Fibroblast of villous mesenchyme (primary cell): ENCODE results near the gene PYGO1. TPM values are rescaled to one million over a fixed set of nuclear protein-coding genes. Genes with fewer than 3 reads are reported as not detected.
"Not testable (repeated sequence)": the region's sequence is repeated elsewhere in the genome, so short reads cannot be mapped to it uniquely, and the experiment has no call there.

ENCODE experiments used
- DNase-seq: peaks from one replicate; pipeline ENCODE4 v3.0.0-alpha.2; 2010; ENCODE audit warnings: low read depth
- H3K4me3 ChIP-seq: 2 replicates; pipeline ENCODE4 v1.5.1; 2011; ENCODE audit warnings: low read depth, mild to moderate bottlenecking, low read length
- CTCF ChIP-seq: IDR thresholded peaks from 2 replicates; pipeline ENCODE4 v1.5.1; 2012; ENCODE audit warnings: low read depth, mild to moderate bottlenecking, low read length; ENCODE audit not compliant: insufficient read depth
- total RNA-seq: library from RNA; depleted of rRNA; stranded (reverse); fragments of >200 nt; gene quantifications from 2 replicates; pipeline ENCODE4 v1.2.3, GENCODE V29; 2012

The PYGO1 gene
- total RNA-seq, 1 donor: 12.5 TPM

- no peak for DNase-seq
- no peak overlapping the region for H3K4me3 ChIP-seq
- no peak for TF ChIP-seq CTCF
These were observed 91.4 kb downstream of the PYGO1 start for GRCh38 chr15:55496716-55497115.

GRCh38 chr15:55494931-55495330, 93.2 kb downstream of the PYGO1 start:
- DNase-seq: no peak
- TF ChIP-seq CTCF: no peak
- H3K4me3 ChIP-seq: no peak overlapping the region

GRCh38 chr15:55488952-55489600, 99.1 kb downstream of the PYGO1 start:
- peak; percentile 57 for DNase-seq
- not testable (repeated sequence) for H3K4me3 ChIP-seq

Other genes starting within 250 kb of the PYGO1 start
- 37.7 and 42.3 TPM in 2 replicates for gene CCPG1, start 180.0 kb downstream of the PYGO1 start, total RNA-seq
- gene PIERCE2, start 179.8 kb downstream of the PYGO1 start, total RNA-seq: 1.3 TPM in 2 replicates
- gene DNAAF4, start 80.1 kb downstream of the PYGO1 start, total RNA-seq: 0.64 and 1.3 TPM in 2 replicates
- gene PRTG, start 154.8 kb upstream of the PYGO1 start, total RNA-seq: 6.4 and 6.9 TPM in 2 replicates